ENCODE data around the gene GPR137B. TPM values are rescaled to one million over a fixed set of nuclear protein-coding genes. Genes with fewer than 3 reads are reported as not detected.

The GPR137B gene
- total and polyA plus RNA-seq, 8 donors: 0.95 to 9.8 (median 2.6) TPM

- FAIRE-seq (no peak), ATAC-seq (no peak), DNase-seq (no peak)
- WGBS, 2 donors: 94 to 95% methylated on average over 1 of the region's 1 CpG
- H3K36me3 ChIP-seq: peaks cover 0 to 48% (median 25%) of the 10 kb centered on the region in 3 donors
- no peak overlapping the region for H3K27ac ChIP-seq
- TF ChIP-seq, protein P1, sequence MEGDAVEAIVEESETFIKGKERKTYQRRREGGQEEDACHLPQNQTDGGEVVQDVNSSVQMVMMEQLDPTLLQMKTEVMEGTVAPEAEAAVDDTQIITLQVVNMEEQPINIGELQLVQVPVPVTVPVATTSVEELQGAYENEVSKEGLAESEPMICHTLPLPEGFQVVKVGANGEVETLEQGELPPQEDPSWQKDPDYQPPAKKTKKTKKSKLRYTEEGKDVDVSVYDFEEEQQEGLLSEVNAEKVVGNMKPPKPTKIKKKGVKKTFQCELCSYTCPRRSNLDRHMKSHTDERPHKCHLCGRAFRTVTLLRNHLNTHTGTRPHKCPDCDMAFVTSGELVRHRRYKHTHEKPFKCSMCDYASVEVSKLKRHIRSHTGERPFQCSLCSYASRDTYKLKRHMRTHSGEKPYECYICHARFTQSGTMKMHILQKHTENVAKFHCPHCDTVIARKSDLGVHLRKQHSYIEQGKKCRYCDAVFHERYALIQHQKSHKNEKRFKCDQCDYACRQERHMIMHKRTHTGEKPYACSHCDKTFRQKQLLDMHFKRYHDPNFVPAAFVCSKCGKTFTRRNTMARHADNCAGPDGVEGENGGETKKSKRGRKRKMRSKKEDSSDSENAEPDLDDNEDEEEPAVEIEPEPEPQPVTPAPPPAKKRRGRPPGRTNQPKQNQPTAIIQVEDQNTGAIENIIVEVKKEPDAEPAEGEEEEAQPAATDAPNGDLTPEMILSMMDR (IDR thresholded peaks at IDR 0.05): no peak
- H3K4me3 ChIP-seq: no peak overlapping the region
- no peaks in the 10 kb centered on the region for H3K27me3 ChIP-seq
- no peaks in the 10 kb centered on the region for H3K9me3 ChIP-seq
- H3K4me1 ChIP-seq: peaks cover 0 to 7% (median 6%) of the 10 kb centered on the region in 3 donors
- intact Hi-C loops (cut with DNase I): no loop called here
Observed at GRCh38 chr1:236220473-236220872, 78.1 kb downstream of the GPR137B start.

GRCh38 chr1:236222632-236223031 is 80.3 kb downstream of the GPR137B start:
- Histone ChIP-seq H3K27ac (no peak overlapping the region), H3K36me3 (peaks cover 0 to 53% (median 28%) of the 10 kb centered on the region in 3 donors), H3K27me3 (no peaks in the 10 kb centered on the region), H3K4me3 (no peak overlapping the region), H3K4me1 (peaks cover 0 to 7% (median 6%) of the 10 kb centered on the region in 3 donors), H3K9me3 (no peaks in the 10 kb centered on the region)
- ATAC-seq (peak; percentile 43 to 66 (median 58)), FAIRE-seq (no peak), DNase-seq (no peak)
- 89 to 94% methylated on average over 1 of the region's 1 CpG for WGBS, 2 donors
- intact Hi-C loops (cut with DNase I): no loop called here
- TF ChIP-seq, protein P1 (IDR thresholded peaks at IDR 0.05): no peak

GRCh38 chr1:236228411-236228810 is 86.1 kb downstream of the GPR137B start:
- no peaks in the 10 kb centered on the region for H3K9me3 ChIP-seq
- DNase-seq (no peak), FAIRE-seq (no peak), ATAC-seq (peak in 1 of 4 donors; percentile 23)
- intact Hi-C loops (cut with DNase I): no loop called here
- peaks cover 0 to 70% (median 20%) of the 10 kb centered on the region in 3 donors for H3K36me3 ChIP-seq
- H3K4me3 ChIP-seq: no peak overlapping the region
- TF ChIP-seq, protein P1 (IDR thresholded peaks at IDR 0.05): no peak
- WGBS, 2 donors: 82 to 84% methylated on average over 4 of the region's 4 CpGs
- no peaks in the 10 kb centered on the region for H3K27me3 ChIP-seq
- H3K27ac ChIP-seq: no peak overlapping the region
- H3K4me1 ChIP-seq: peaks cover 0 to 5% (median 5%) of the 10 kb centered on the region in 3 donors

- no peak overlapping the region for H3K4me3 ChIP-seq
- H3K36me3 ChIP-seq: peaks cover 0 to 39% (median 4%) of the 10 kb centered on the region in 3 donors
- FAIRE-seq: no peak
- H3K27me3 ChIP-seq: no peaks in the 10 kb centered on the region
- ATAC-seq: peak in 1 of 4 donors; percentile 20
- TF ChIP-seq, protein P1 (IDR thresholded peaks at IDR 0.05): no peak
- no peaks in the 10 kb centered on the region for H3K4me1 ChIP-seq
- no peak for DNase-seq
- 84 to 89% methylated on average over 3 of the region's 3 CpGs for WGBS, 2 donors
- no peaks in the 10 kb centered on the region for H3K9me3 ChIP-seq
- intact Hi-C loops (cut with DNase I): no loop called here
- H3K27ac ChIP-seq: no peak overlapping the region
Observed at GRCh38 chr1:236235116-236235515, 92.8 kb downstream of the GPR137B start.

- H3K27ac ChIP-seq: no peak overlapping the region
- H3K4me3 ChIP-seq: no peak overlapping the region
- TF ChIP-seq, protein P1 (IDR thresholded peaks at IDR 0.05): no peak
- peaks cover 0 to 37% (median 15%) of the 10 kb centered on the region in 3 donors for H3K36me3 ChIP-seq
- no peak for FAIRE-seq
- WGBS, 2 donors: 45 to 59% methylated on average over 1 of the region's 1 CpG
- DNase-seq: no peak
- no peaks in the 10 kb centered on the region for H3K9me3 ChIP-seq
- H3K4me1 ChIP-seq: no peaks in the 10 kb centered on the region
- intact Hi-C loops (cut with DNase I): no loop called here
- ATAC-seq: peak in 1 of 4 donors; percentile 43
- H3K27me3 ChIP-seq: no peaks in the 10 kb centered on the region
Observed at GRCh38 chr1:236239092-236239585, 96.8 kb downstream of the GPR137B start.
